Activated CD8-positive, alpha-beta T cell treated with anti-CD3 and anti-CD28 coated beads for 36 hours (primary cell): ENCODE data around the gene LRRC40. TPM values are rescaled to one million over a fixed set of nuclear protein-coding genes. Genes with fewer than 3 reads are reported as not detected.
"Not testable (repeated sequence)": the region's sequence is repeated elsewhere in the genome, so short reads cannot be mapped to it uniquely, and the experiment has no call there.

ENCODE experiments used
- ATAC-seq: fragments of 200-7000 bp; cut with Tn5 transposase; one replicate; pipeline ENCODE4 v1.10.0; 2021; ENCODE audit warnings: mild to moderate bottlenecking, moderate library complexity
- CTCF ChIA-PET: fragments of 350-600 bp; sonication (Branson Sonifier 250); formaldehyde crosslinking; loops from one replicate; lab custom pipeline; 2021; ENCODE audit warnings: antibody characterized with exemption; lab: Charles Lee
- POLR2A ChIA-PET: fragments of 350-600 bp; sonication (Branson Sonifier 250); formaldehyde crosslinking; loops from one replicate; lab custom pipeline; 2021; ENCODE audit warnings: antibody characterized with exemption; lab: Charles Lee
- DNase-seq: peaks from one replicate; pipeline ENCODE4 v3.0.0-alpha.2; 2020
- H3K27ac Mint-ChIP-seq: one replicate; pipeline ENCODE4 v1.8.0; 2021; ENCODE audit warnings: mild to moderate bottlenecking, mixed read lengths
- H3K27me3 Mint-ChIP-seq: one replicate; pipeline ENCODE4 v1.8.0; 2021; ENCODE audit warnings: mixed read lengths
- H3K36me3 Mint-ChIP-seq: one replicate; pipeline ENCODE4 v1.8.0; 2021; ENCODE audit warnings: low read depth, mixed read lengths
- H3K4me1 Mint-ChIP-seq: one replicate; pipeline ENCODE4 v1.8.0; 2021; ENCODE audit warnings: low read depth, mixed read lengths
- H3K4me3 Mint-ChIP-seq: one replicate; pipeline ENCODE4 v1.8.0; 2021; ENCODE audit warnings: mild to moderate bottlenecking, moderate library complexity, mixed read lengths
- H3K9me3 Mint-ChIP-seq: one replicate; pipeline ENCODE4 v1.8.0; 2021; ENCODE audit warnings: mixed read lengths
- CTCF ChIP-seq: fragments of 200-600 bp; IDR thresholded peaks from one replicate; pipeline ENCODE4 v1.8.0; 2022; ENCODE audit warnings: antibody characterized with exemption, mild to moderate bottlenecking
- intact Hi-C: fragments of 100-400 bp; cut with micrococcal nuclease; formaldehyde crosslinking; loops from one replicate; pipeline ENCODE4 v1.10.0; 2022
- total RNA-seq, 2 experiments: library from RNA; stranded (reverse); gene quantifications; one replicate each; pipeline ENCODE4 v1.2.3, GENCODE V29; 2021

LRRC40 gene
- total RNA-seq, 2 experiments from 2014 or later: 20.9 to 21.0 TPM

GRCh38 chr1:70211541-70211940 is 6.2 kb upstream of the LRRC40 start:
- POLR2A ChIA-PET: interaction anchor here (3.3 kb wide), 1 partner anchor 9 kb away, joined by 15 read pairs; the partner anchor contains the start of gene SRSF11

GRCh38 chr1:70210820-70211219 is 5.4 kb upstream of the LRRC40 start:
- Mint-ChIP-seq H3K4me1 (peaks cover 40% of the 10 kb centered on the region), H3K36me3 (peaks cover 25% of the 10 kb centered on the region), H3K27me3 (no peaks in the 10 kb centered on the region), H3K27ac (peak overlapping the region; percentile 66), H3K4me3 (no peak overlapping the region), H3K9me3 (no peaks in the 10 kb centered on the region)
- peak; percentile 29 for ATAC-seq
- TF ChIP-seq CTCF: no peak
- CTCF ChIA-PET: no interaction called here
- POLR2A ChIA-PET: interaction anchor here (0.7 to 3.3 kb wide), 3 partner anchors 10 to 853 kb away, joined by 3 to 15 read pairs (median 3); partner anchors contain the start of gene SRSF11
- no peak for DNase-seq
- intact Hi-C loops: no loop called here

More at GRCh38 chr1:70211541-70211940, 6.2 kb upstream of the LRRC40 start:
- H3K4me1 Mint-ChIP-seq: peaks cover 40% of the 10 kb centered on the region
- DNase-seq: no peak
- intact Hi-C loops: no loop called here
- CTCF ChIA-PET: no interaction called here
- H3K4me3 Mint-ChIP-seq: no peak overlapping the region
- H3K9me3 Mint-ChIP-seq: no peaks in the 10 kb centered on the region
- ATAC-seq: no peak
- H3K27me3 Mint-ChIP-seq: no peaks in the 10 kb centered on the region
- H3K27ac Mint-ChIP-seq: peak overlapping the region; percentile 66
- TF ChIP-seq CTCF: no peak
- peaks cover 26% of the 10 kb centered on the region for H3K36me3 Mint-ChIP-seq

- Mint-ChIP-seq H3K36me3 (peaks cover 21% of the 10 kb centered on the region), H3K27ac (peak overlapping the region; percentile 38)
- ATAC-seq: no peak
These were observed 2.9 kb upstream of the LRRC40 start for GRCh38 chr1:70208292-70208691.

GRCh38 chr1:70207492-70207891 is 2.1 kb upstream of the LRRC40 start:
- Mint-ChIP-seq H3K36me3 (peaks cover 19% of the 10 kb centered on the region), H3K9me3 (no peaks in the 10 kb centered on the region), H3K4me1 (peaks cover 56% of the 10 kb centered on the region), H3K27me3 (no peaks in the 10 kb centered on the region), H3K4me3 (peak overlapping the region; percentile 97), H3K27ac (peak overlapping the region; percentile 63)
- no peak for DNase-seq
- ChIA-PET POLR2A (interaction anchor here (1.9 to 3.8 kb wide), 2 partner anchors 8 to 13 kb away, joined by 15 to 16 read pairs; partner anchors contain the start of gene SRSF11), CTCF (no interaction called here)
- no peak for ATAC-seq
- intact Hi-C loops: no loop called here
- no peak for TF ChIP-seq CTCF

More at GRCh38 chr1:70208292-70208691, 2.9 kb upstream of the LRRC40 start:
- Mint-ChIP-seq H3K4me3 (no peak overlapping the region), H3K4me1 (peaks cover 53% of the 10 kb centered on the region), H3K9me3 (no peaks in the 10 kb centered on the region), H3K27me3 (no peaks in the 10 kb centered on the region)
- ChIA-PET POLR2A (interaction anchor here (1.0 to 1.9 kb wide), 2 partner anchors 12 to 146 kb away, joined by 3 to 16 read pairs; partner anchors contain the start of genes ANKRD13C and SRSF11), CTCF (interaction anchor here (1.2 to 1.7 kb wide), 2 partner anchors 10 to 12 kb away, joined by 3 to 7 read pairs; partner anchors contain the start of gene SRSF11)
- DNase-seq: no peak
- no peak for TF ChIP-seq CTCF
- intact Hi-C loops: no loop called here

- Mint-ChIP-seq H3K4me3 (peak overlapping the region; percentile 97), H3K4me1 (peaks cover 62% of the 10 kb centered on the region), H3K36me3 (peaks cover 19% of the 10 kb centered on the region), H3K27ac (peak overlapping the region; percentile 99)
- H3K9me3 Mint-ChIP-seq, H3K27me3 Mint-ChIP-seq, DNase-seq, ATAC-seq, intact Hi-C loops: not testable (repeated sequence)
- ChIA-PET CTCF (interaction anchor here (1.7 kb wide), 1 partner anchor 14 kb away, joined by 9 read pairs; the partner anchor contains the start of gene SRSF11), POLR2A (interaction anchor here (0.7 to 3.8 kb wide), 3 partner anchors 8 to 874 kb away, joined by 3 to 21 read pairs (median 15); partner anchors contain the start of genes SRSF11 and ZRANB2)
These were observed 1.5 kb upstream of the LRRC40 start for GRCh38 chr1:70206833-70207232.
